ENCODE measurements around the gene BEGAIN.

- TF ChIP-seq, protein P1, sequence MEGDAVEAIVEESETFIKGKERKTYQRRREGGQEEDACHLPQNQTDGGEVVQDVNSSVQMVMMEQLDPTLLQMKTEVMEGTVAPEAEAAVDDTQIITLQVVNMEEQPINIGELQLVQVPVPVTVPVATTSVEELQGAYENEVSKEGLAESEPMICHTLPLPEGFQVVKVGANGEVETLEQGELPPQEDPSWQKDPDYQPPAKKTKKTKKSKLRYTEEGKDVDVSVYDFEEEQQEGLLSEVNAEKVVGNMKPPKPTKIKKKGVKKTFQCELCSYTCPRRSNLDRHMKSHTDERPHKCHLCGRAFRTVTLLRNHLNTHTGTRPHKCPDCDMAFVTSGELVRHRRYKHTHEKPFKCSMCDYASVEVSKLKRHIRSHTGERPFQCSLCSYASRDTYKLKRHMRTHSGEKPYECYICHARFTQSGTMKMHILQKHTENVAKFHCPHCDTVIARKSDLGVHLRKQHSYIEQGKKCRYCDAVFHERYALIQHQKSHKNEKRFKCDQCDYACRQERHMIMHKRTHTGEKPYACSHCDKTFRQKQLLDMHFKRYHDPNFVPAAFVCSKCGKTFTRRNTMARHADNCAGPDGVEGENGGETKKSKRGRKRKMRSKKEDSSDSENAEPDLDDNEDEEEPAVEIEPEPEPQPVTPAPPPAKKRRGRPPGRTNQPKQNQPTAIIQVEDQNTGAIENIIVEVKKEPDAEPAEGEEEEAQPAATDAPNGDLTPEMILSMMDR (IDR thresholded peaks at IDR 0.05), result no peak
- TF ChIP-seq POLR2A (IDR thresholded peaks at IDR 0.05), result no peak
Measured at GRCh38 chr14:100565650-100566049, 21.6 kb downstream of the BEGAIN start.
